B cell (primary cell): ENCODE measurements around the gene PIM2. TPM values are rescaled to one million over a fixed set of nuclear protein-coding genes. Genes with fewer than 3 reads are reported as not detected.

Experiments
- ATAC-seq: fragments of 200-7000 bp; cut with Tn5 transposase; one replicate; pipeline ENCODE4 v1.10.0; 2021; ENCODE audit warnings: low read depth, mild to moderate bottlenecking, moderate number of reproducible peaks, moderate library complexity
- CTCF ChIA-PET: fragments of 350-600 bp; sonication (Branson Sonifier 250); formaldehyde crosslinking; loops from one replicate; lab custom pipeline; 2021; ENCODE audit warnings: antibody characterized with exemption, inconsistent platforms; lab: Charles Lee
- POLR2A ChIA-PET: fragments of 350-600 bp; sonication (Branson Sonifier 250); formaldehyde crosslinking; loops from one replicate; lab custom pipeline; 2021; ENCODE audit warnings: antibody characterized with exemption; lab: Charles Lee
- DNase-seq: peaks from one replicate; pipeline ENCODE4 v3.0.0; 2013
- H2AFZ ChIP-seq: 2 replicates; pipeline ENCODE4 v1.6.1; 2012; ENCODE audit warnings: mild to moderate bottlenecking, low read depth, low read length; ENCODE audit not compliant: insufficient read depth, poor library complexity, severe bottlenecking
- H3K27ac ChIP-seq, 2 donors: 1 replicate in 1 of 2; 2 replicates in 1 of 2; pipeline ENCODE4 v1.5.1; 2012 to 2013; ENCODE audit warnings: low read length in 2 of 2, mild to moderate bottlenecking in 2 of 2, moderate library complexity in 1 of 2
- H3K27me3 ChIP-seq, 4 experiments: fragments of 200-600 bp in 1 of 4; sonication (generic) in 1 of 4; replicated peaks in 1 of 4; 1 replicate in 2 of 4; 2 replicates in 2 of 4; pipeline versions ENCODE4 v1.6.1 to v1.7.0; 2013 to 2016; ENCODE audit warnings: low read length in 3 of 4, mild to moderate bottlenecking in 2 of 4, mixed read lengths in 1 of 4, moderate library complexity in 1 of 4; ENCODE audit not compliant: insufficient read depth in 4 of 4, control insufficient read depth in 3 of 4; ENCODE audit errors: control extremely low read depth in 1 of 4
- H3K36me3 ChIP-seq, 2 experiments: replicated peaks in 1 of 2; 1 replicate in 1 of 2; 2 replicates in 1 of 2; pipeline versions ENCODE4 v1.6.1 to v1.7.1; 2013; ENCODE audit warnings: low read length in 1 of 2; ENCODE audit not compliant: insufficient read depth in 2 of 2, control insufficient read depth in 1 of 2; ENCODE audit errors: control extremely low read depth in 1 of 2, extremely low read depth in 1 of 2
- H3K4me1 ChIP-seq, 2 donors: fragments of 200-600 bp in 1 of 2; sonication (generic) in 1 of 2; 1 replicate in 1 of 2; 2 replicates in 1 of 2; pipeline versions ENCODE4 v1.5.1 to v1.6.1; 2013 to 2017; ENCODE audit warnings: low read length in 2 of 2; ENCODE audit not compliant: control insufficient read depth in 2 of 2, insufficient read depth in 2 of 2
- H3K4me2 ChIP-seq: replicated peaks from 2 replicates; pipeline ENCODE3; 2012; ENCODE audit warnings: mild to moderate bottlenecking, low read depth, low read length; ENCODE audit not compliant: poor library complexity, severe bottlenecking
- H3K4me3 ChIP-seq, 5 experiments: fragments of 200-600 bp in 1 of 5; sonication (generic) in 1 of 5; 1 replicate in 3 of 5; 2 replicates in 2 of 5; pipeline versions ENCODE4 v1.5.1 to v1.7.0; 2011 to 2016; ENCODE audit warnings: low read length in 4 of 5, mild to moderate bottlenecking in 4 of 5, low read depth in 2 of 5, control low read depth in 1 of 5, moderate library complexity in 1 of 5; ENCODE audit not compliant: insufficient read depth in 1 of 5; ENCODE audit errors: control extremely low read depth in 1 of 5, extremely low read depth in 1 of 5
- H3K79me2 ChIP-seq: fragments of 200-600 bp; sonication (generic); one replicate; pipeline ENCODE4 v1.6.0; 2016; ENCODE audit warnings: low read length; ENCODE audit not compliant: control insufficient read depth, insufficient read depth
- H3K9ac ChIP-seq: fragments of 200-600 bp; sonication (generic); 2 replicates; pipeline ENCODE4 v1.6.1; 2017; ENCODE audit warnings: mild to moderate bottlenecking, low read length, moderate library complexity
- H3K9me3 ChIP-seq, 3 donors: one replicate each; pipeline versions ENCODE4 v1.6.1 to v1.7.1; 2013; ENCODE audit warnings: low read length in 2 of 3; ENCODE audit not compliant: control insufficient read depth in 2 of 3, insufficient read depth in 1 of 3; ENCODE audit errors: control extremely low read depth in 1 of 3
- H4K20me1 ChIP-seq: 2 replicates; pipeline ENCODE4 v1.6.0; 2012; ENCODE audit warnings: mild to moderate bottlenecking, low read length; ENCODE audit not compliant: insufficient read depth, control insufficient read depth, poor library complexity, severe bottlenecking
- H3K27ac Mint-ChIP-seq: one replicate; pipeline ENCODE4 v1.8.0; 2021; ENCODE audit warnings: mixed read lengths
- H3K27me3 Mint-ChIP-seq: one replicate; pipeline ENCODE4 v1.8.0; 2021; ENCODE audit warnings: mixed read lengths
- H3K4me1 Mint-ChIP-seq: one replicate; pipeline ENCODE4 v1.8.0; 2021; ENCODE audit warnings: mixed read lengths
- H3K4me3 Mint-ChIP-seq: one replicate; pipeline ENCODE4 v1.8.0; 2021; ENCODE audit warnings: mixed read lengths
- H3K9me3 Mint-ChIP-seq: one replicate; pipeline ENCODE4 v1.8.0; 2022; ENCODE audit warnings: mixed read lengths; ENCODE audit not compliant: insufficient read depth
- EZH2 ChIP-seq: IDR thresholded peaks from 2 replicates; pipeline ENCODE4 v1.6.1; 2012; ENCODE audit warnings: borderline replicate concordance, low read depth, mild to moderate bottlenecking, moderate library complexity, low read length; ENCODE audit not compliant: insufficient read depth, poor library complexity, severe bottlenecking
- WGBS: methylation state at CpG from one replicate; pipeline ENCODE4 v1.1.5; 2013; ENCODE audit warnings: missing lambda C conversion rate; ENCODE audit not compliant: insufficient coverage; 5-methylcytosine and 5-hydroxymethylcytosine counted together
- intact Hi-C: fragments of 100-400 bp; cut with micrococcal nuclease; formaldehyde crosslinking; loops from one replicate; pipeline ENCODE4 v1.10.0; 2022
- polyA plus RNA-seq: library from polyadenylated mRNA; depleted of rRNA; stranded (reverse); fragments of >200 nt; gene quantifications from 2 replicates; pipeline ENCODE4 v1.2.3, GENCODE V29; 2012
- total RNA-seq, 2 donors: library from RNA; stranded (reverse); fragments of 120-200 nt in 1 of 2; gene quantifications; 1 replicate in 1 of 2; 2 replicates in 1 of 2; pipeline versions ENCODE4 v1.2.3 to v1.2.4, GENCODE V29; 2013 to 2022
- TF ChIP-seq, protein P1 (sequence below): fragments of 200-600 bp; IDR thresholded peaks from one replicate; pipeline ENCODE4 v1.8.0; 2022; ENCODE audit warnings: antibody characterized with exemption, mild to moderate bottlenecking

PIM2 gene
- total and polyA plus RNA-seq, 2 donors (not counting 1 experiment from before 2014, with no cell fraction given): 276 to 315 TPM

DNA sequence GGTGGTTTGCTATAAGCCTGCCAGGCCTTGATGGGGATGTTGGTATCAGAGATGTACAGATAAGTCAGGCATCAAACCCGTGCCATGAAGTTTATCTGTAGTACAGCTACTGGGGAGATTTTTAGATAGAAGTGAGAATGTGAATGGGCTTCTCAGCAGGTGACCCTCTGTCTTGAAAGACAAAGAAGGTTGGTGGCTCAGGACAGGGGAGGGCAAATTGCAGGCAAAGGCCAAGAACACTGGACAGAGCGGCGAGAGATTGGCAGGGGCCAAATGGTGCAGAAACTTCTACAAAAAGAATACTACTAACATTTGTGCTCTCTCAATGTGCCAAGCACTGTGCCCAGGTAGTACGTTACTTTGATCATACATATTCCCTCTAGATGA, 1.9 kb upstream of the PIM2 start:
- Histone ChIP-seq H3K4me3 (peak overlapping the region in 1 of 5 experiments; percentile 94), H4K20me1 (peaks cover 27% of the 10 kb centered on the region), H3K9me3 (no peaks in the 10 kb centered on the region), H3K9ac (no peak overlapping the region), H3K4me2 (peak overlapping the region; percentile 77), H3K36me3 (peaks cover 0 to 42% of the 10 kb centered on the region in 2 experiments), H3K4me1 (peaks cover 21 to 39% of the 10 kb centered on the region in 2 donors), H3K79me2 (peaks cover 59% of the 10 kb centered on the region), H2AFZ (no peak overlapping the region), H3K27me3 (no peaks in the 10 kb centered on the region), H3K27ac (peak overlapping the region in 1 of 2 donors; percentile 23)
- TF ChIP-seq, protein P1, sequence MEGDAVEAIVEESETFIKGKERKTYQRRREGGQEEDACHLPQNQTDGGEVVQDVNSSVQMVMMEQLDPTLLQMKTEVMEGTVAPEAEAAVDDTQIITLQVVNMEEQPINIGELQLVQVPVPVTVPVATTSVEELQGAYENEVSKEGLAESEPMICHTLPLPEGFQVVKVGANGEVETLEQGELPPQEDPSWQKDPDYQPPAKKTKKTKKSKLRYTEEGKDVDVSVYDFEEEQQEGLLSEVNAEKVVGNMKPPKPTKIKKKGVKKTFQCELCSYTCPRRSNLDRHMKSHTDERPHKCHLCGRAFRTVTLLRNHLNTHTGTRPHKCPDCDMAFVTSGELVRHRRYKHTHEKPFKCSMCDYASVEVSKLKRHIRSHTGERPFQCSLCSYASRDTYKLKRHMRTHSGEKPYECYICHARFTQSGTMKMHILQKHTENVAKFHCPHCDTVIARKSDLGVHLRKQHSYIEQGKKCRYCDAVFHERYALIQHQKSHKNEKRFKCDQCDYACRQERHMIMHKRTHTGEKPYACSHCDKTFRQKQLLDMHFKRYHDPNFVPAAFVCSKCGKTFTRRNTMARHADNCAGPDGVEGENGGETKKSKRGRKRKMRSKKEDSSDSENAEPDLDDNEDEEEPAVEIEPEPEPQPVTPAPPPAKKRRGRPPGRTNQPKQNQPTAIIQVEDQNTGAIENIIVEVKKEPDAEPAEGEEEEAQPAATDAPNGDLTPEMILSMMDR: no peak
- no peak for TF ChIP-seq EZH2
- ATAC-seq (no peak), DNase-seq (no peak)
- H3K27me3 Mint-ChIP-seq: no peaks in the 10 kb centered on the region
- H3K4me3 Mint-ChIP-seq: peak overlapping the region; percentile 98
- peaks cover 36% of the 10 kb centered on the region for H3K4me1 Mint-ChIP-seq
- no CpG with 5 or more reads among the region's 4 CpGs for WGBS
- no peaks in the 10 kb centered on the region for H3K9me3 Mint-ChIP-seq
- H3K27ac Mint-ChIP-seq: peak overlapping the region; percentile 97
- ChIA-PET CTCF (interaction anchor here (0.6 to 4.0 kb wide), 2 partner anchors 17 to 30 kb away, joined by 3 to 28 read pairs; no protein-coding TSS in a partner anchor), POLR2A (interaction anchor here (5.9 kb wide), 1 partner anchor 17 kb away, joined by 101 read pairs; no protein-coding TSS in a partner anchor)
- intact Hi-C loops: no loop called here

DNA sequence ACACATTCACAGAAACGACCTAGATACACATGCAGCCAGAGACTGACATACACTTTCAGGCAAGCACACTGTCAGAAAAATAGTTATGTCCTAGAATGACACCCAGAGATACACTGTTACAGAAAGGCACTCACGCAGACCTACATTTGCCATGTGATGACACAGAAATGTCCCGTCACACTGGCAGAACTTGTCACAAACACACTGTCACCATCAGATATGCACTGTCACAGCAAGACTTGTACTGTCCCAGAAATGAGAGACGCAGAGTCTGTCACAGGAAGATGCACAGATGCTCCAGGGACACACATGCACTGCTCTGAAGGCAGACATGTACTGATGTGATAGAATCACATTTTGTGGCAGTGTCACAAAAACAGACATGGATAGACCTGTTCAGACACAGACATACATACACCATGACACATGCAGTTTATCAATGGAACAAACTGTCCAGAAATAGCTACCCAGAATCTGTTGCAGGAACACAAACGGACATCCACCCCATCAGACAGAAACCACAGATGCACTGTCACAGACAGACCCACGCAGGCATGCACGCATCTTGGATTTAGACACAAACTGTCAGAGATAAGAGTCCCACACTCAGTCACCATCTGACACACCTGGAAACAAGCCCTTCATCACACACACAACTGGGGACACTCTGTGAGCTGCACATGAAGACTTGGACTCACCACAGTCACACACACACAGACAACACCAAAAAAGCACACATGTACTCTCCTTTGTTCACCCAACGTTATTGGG, 1.3 kb upstream of the PIM2 start:
- WGBS: 0% methylated on average over 1 of the region's 8 CpGs

More for the DNA sequence above, 1.3 kb upstream of the PIM2 start:
- no peaks in the 10 kb centered on the region for H3K27me3 Mint-ChIP-seq
- POLR2A ChIA-PET: interaction anchor here (1.0 to 5.9 kb wide), 3 partner anchors 18 to 22 kb away, joined by 7 to 101 read pairs (median 18); partner anchors contain the start of genes PQBP1 and TIMM17B
- peak overlapping the region; percentile 97 for H3K27ac Mint-ChIP-seq
- H3K9ac ChIP-seq: peak overlapping the region; percentile 90
- H3K4me3 Mint-ChIP-seq: peak overlapping the region; percentile 98
- no peaks in the 10 kb centered on the region for H3K9me3 Mint-ChIP-seq
- ATAC-seq (no peak), DNase-seq (no peak)
- intact Hi-C loops: loop anchor here (1.0 to 10.0 kb wide), 8 partner anchors 8 to 1705 kb away; partner anchors contain the start of genes CDK16, ELK1, PLP2 and TFE3
- peaks cover 32% of the 10 kb centered on the region for H4K20me1 ChIP-seq
- peak overlapping the region; percentile 84 to 92 for H3K27ac ChIP-seq
- peaks cover 35% of the 10 kb centered on the region for H3K4me1 Mint-ChIP-seq
- peaks cover 0 to 42% of the 10 kb centered on the region in 2 experiments for H3K36me3 ChIP-seq
- CTCF ChIA-PET: interaction anchor here (0.6 to 4.0 kb wide), 5 partner anchors 17 to 272 kb away, joined by 3 to 28 read pairs (median 3); no protein-coding TSS in a partner anchor
- H3K4me3 ChIP-seq: peak overlapping the region; percentile 27 to 94 (median 69)
- H3K9me3 ChIP-seq: no peaks in the 10 kb centered on the region
- H3K27me3 ChIP-seq: no peaks in the 10 kb centered on the region
- peak overlapping the region; percentile 77 for H3K4me2 ChIP-seq
- peaks cover 59% of the 10 kb centered on the region for H3K79me2 ChIP-seq
- H2AFZ ChIP-seq: no peak overlapping the region
- H3K4me1 ChIP-seq: peaks cover 26 to 42% of the 10 kb centered on the region in 2 donors
- no peak for TF ChIP-seq EZH2
- TF ChIP-seq, protein P1: no peak
